Prostate gland (tissue), 2 donors: ENCODE results near the gene ERP27.

ENCODE experiments used
- CTCF ChIP-seq, 4 experiments: fragments of 200-600 bp in 2 of 4; fragments of 450-650 bp in 2 of 4; sonication (generic) in 2 of 4; IDR thresholded peaks; 1 replicate in 3 of 4; 2 replicates in 1 of 4; pipeline ENCODE4 v1.5.1; 2016 to 2019; ENCODE audit warnings: antibody characterized with exemption in 4 of 4, mild to moderate bottlenecking in 2 of 4, moderate library complexity in 2 of 4
- POLR2AphosphoS5 ChIP-seq: sonication (generic); formaldehyde crosslinking; IDR thresholded peaks from one replicate; pipeline ENCODE4 v1.6.1; 2017; ENCODE audit warnings: antibody characterized with exemption

DNA sequence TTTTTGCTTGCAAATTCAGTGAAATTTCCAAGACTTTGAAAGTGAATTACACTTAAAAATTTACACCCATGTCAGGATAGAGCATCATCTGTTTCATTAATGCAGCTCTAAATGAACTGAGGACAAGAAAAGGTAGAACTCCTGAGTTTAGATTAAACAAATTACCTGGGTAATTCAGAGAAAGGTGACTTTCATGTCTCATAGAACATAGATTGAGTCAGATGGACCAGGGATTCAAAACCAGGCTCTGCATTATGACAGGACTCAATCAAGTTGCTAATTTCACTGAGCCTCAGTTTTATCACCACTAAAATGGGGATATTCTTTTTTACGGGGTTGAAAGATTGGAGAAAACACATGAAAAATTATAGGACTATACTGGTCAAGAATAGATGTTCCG, 18.6 kb upstream of the ERP27 start:
- TF ChIP-seq POLR2AphosphoS5 (no peak), CTCF (IDR thresholded peaks at IDR 0.05) (no peak)
